Uterus (tissue), 2 donors: ENCODE results near the gene COL8A1.

Experiments
- CTCF ChIP-seq, 4 experiments: fragments of 200-600 bp in 2 of 4; fragments of 450-650 bp in 2 of 4; sonication (generic) in 2 of 4; IDR thresholded peaks; one replicate each; pipeline ENCODE4 v1.5.1; 2016 to 2019; ENCODE audit warnings: antibody characterized with exemption in 4 of 4, mild to moderate bottlenecking in 2 of 4, moderate library complexity in 1 of 4
- POLR2A ChIP-seq, 2 donors: fragments of 450-650 bp; IDR thresholded peaks; one replicate each; pipeline ENCODE4 v1.6.1; 2016; ENCODE audit warnings: antibody characterized with exemption in 2 of 2, mild to moderate bottlenecking in 1 of 2, moderate library complexity in 1 of 2

DNA sequence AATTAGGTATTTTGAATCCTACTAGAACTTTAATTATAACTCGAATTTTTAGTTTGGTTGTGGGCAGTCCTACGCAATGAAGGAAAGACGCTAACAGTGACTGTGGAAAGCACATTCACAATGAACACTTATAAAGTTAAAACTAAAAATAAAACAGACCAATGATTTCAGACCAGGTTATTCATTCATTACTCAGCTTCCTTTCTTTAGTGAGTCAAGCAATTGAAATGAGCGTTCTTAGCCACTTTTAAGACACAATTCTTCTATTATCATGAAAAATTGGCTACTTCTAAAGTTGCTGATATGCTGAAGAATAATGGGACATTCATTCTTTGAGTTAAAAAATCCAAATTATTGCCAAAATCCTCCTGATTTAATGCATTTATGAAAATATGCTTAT is 113.3 kb downstream of the COL8A1 start:
- TF ChIP-seq CTCF (IDR thresholded peaks at IDR 0.05) (no peak), POLR2A (IDR thresholded peaks at IDR 0.05) (no peak)
